ENCODE results near the gene STARD13.

STARD13 gene

DNA sequence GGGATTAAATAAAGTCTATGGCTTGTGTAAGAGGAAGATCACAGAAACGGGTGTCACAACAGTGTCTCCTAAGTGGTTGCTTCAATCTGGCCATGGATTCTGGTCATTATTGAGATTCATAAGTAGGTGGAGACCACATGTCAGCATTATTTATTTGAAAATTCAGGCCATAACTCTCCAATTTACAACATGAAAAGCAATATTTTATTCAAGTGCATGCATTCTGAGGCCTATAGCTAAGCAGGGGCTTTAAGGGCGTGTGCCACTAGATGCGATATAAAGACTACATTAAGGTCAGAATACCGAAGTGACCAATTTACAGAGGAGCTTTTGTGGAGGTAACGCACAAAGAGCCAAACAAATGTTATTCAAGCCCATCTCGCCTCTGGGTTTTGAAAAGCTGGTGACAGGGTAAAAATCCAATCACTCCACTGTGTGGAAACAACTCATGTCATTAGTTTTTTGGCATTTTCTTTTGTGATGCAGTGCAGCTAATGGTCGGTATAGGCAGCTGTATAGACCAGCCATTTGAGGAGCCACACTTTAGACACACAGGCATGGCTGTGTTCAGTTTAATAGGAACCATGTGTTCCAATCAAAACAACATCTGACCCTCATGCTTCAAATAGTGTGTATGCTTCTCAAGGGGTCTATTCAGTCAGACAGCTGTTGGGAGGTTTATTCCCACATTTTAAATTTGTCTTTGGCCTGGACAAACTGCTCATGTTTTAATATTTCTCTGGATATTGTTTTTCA is 145.6 kb downstream of the STARD13 start:
- DNase-seq, result no peak

DNA sequence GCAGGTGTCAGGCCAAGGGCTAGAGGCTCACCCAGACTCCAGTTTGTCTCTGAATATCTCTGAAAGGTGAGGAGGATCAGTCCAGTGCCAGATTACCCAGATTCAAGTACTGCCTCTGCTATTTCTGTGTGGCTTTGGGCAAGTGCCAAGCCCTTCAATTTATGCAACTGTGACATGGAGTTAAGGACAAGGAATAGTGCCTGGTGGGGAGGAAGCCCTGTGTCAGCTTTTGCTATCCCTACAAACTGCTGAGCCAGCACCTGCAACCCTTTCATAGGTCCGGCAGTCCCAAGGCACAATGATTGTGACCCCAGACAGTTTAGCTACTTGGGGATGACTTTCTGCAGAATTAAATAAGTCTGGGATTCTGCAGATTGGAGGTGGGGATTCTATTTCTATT is 146.4 kb downstream of the STARD13 start:
- no peak for DNase-seq

GRCh38 chr13:33138441-33138840 is 147.1 kb downstream of the STARD13 start:
- DNase-seq, result no peak

GRCh38 chr13:33137721-33138120 is 147.8 kb downstream of the STARD13 start:
- DNase-seq, result no peak

DNA sequence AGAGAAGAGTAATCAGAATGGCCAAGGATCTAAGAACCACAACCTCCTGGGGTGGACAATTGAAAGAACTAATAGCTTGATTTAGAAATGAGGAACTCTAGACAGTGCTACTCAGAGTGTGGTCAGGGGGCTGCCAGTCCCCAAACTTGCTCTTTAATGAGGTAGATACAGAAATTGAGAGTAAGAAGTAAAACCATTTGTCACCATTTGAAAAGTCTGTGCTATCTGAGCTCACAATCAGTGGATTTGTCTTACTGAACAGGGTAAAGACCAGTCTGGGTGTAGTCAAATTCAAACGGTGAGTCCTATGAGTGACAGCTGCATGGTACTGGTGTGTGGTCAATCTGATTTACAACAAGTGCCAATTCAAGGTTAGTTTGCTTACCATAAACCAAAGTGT is 150.5 kb downstream of the STARD13 start:
- DNase-seq, result no peak

- DNase-seq, result no peak
Observed at GRCh38 chr13:33134213-33134612, 151.3 kb downstream of the STARD13 start.

- DNase-seq, result no peak
Observed at GRCh38 chr13:33132644-33133440, 152.7 kb downstream of the STARD13 start.

DNA sequence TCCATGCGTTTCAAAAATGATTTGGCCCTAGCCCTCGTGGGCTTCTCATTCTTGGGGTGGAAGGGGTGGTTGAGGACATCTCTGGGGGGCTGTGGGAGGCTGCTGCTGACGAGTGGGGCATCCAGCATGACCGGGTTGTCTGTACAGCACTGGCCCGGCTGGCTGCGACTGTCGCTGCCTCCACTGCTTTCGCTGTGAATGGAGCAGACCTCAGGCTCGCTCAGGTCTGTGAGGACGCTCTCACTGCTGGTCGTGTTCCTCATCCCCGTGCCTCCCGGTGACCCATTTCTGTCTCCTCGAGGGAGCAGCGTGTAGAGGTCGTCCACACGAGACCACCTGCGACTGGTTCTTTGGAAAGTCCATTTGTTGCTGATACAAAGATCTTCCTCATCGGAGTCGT is 155.7 kb downstream of the STARD13 start:
- DNase-seq, result no peak

- no peak for DNase-seq
Observed at GRCh38 chr13:33129094-33129832, 156.3 kb downstream of the STARD13 start.

- no peak for DNase-seq
Observed at GRCh38 chr13:33128134-33128533, 157.4 kb downstream of the STARD13 start.

DNA sequence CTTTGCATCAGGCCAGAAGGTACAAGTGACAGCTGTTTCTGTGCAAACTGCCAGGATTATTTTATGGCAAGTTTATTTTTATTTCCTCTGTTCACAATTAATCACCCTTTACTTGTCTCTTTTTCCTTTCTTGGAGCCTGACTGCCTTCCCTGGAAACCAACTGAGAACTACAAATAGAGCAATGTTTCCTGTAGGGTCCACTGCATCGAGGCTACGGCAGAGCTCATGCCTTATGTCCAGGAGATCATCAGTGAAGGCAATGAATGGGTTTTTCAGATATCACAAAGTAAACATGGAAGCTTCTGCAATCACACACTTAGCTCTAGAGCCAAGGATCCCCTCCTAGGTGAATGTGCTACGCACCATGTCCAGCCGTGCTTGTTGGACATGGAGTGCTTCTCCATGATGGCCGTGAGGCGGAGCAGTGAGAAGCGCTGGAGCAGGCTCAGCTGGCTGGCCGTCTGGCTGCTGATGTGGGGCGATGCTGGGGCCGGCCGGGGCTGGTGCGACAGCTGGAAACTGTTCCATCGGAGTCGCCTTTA is 158.5 kb downstream of the STARD13 start:
- no peak for DNase-seq

GRCh38 chr13:33125821-33126570 is 159.6 kb downstream of the STARD13 start:
- DNase-seq, result no peak

DNA sequence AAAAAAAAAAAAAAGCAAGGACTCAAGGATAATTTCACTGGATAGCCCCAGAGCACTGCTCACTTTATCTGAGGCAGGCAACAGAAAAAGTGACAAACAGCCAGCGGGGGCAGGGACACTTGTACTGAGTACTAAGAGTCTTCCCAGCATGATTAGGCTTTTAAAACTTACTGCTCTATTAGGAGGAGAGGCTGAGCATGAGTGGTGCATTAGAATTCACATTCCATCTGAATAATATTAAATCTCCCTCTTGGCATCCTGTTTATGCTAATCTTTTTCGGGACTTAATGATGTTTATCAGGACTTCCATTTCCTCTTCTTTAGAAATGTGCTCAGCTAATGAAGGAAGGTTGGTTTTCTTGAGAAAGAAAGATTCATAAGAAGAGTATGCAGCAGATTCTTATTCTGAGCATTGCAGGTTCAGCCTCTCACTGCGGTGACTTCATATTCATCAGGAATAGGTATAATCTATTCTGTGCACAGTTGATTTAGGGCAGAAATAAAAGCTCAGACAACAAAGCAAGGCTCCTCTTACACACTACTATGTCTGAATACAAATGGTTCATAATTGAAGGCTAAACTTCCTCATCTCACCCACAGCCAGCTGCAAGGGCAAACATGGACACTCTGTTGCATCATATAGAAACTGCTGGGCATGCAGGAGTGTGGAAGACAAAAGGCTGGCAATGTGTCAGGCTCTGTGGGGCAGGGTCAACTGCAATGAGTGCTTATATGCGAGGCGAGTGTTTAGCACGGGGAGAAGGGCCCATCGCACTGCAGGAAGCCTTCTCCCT is 162.3 kb downstream of the STARD13 start:
- DNase-seq, result peak; percentile 43

DNA sequence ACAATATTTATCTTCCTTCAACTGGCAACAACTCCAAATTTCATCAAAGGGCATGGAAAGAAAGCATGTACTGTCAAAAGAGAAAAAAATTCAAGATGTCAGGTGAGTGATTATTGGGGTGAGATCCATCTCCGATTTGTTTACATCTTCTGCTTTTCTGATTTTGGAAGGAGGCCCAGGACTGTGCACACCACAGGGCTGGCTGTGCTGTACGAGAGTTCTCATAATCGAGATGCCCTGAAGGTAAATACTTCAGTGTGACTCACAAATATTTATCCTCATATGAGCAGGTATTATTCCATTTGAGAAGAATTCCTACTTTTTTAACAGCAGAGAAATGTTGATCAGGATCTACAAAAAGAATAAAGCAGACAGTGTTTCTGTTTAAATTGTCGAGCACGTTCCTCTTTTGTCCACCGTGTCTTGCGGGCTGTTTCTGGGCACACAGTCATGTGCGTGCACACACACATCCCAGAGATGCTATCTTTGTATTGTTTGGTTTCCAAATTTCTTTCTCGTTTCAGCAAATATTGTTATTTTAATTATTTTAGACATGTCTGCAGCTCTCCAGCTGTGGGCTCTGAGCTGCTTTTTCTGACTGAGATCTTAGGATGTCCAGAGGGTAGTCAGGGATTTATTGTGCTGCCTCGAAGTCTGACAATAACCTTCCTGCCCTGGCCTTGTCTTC is 165.6 kb downstream of the STARD13 start:
- DNase-seq, result no peak

- DNase-seq, result no peak
Observed at GRCh38 chr13:33119022-33119781, 166.4 kb downstream of the STARD13 start.

DNA sequence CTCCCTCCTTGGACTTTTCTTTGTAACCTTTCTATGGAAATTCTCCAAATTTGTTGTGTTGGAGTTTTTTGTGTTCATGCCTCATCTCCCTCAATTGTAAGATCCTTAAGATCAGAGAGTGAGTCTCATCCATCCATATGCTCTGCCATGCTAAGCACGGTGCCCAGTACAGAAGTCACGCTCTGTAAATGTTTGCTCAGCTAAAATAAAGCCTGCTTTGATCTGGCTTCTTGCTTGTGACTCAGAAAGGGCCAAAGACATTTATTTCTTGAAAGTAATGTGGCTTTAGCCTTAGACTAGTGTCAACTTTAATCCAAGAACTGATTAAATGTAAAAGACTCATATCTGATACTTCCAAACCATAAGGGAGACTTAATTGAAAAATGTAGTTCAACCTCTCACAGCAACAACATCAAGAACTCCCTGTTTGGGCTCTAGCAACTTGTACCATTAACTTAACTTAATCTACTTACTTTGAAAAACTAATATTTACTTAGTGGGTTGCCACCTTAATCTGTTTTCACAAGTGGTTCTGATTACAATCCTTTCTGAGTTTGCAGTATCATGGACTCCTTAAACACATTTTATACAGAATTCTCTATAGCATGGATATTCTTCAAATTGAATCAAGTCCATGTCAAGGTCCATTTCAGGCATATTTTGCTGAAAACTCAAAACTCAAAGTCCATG is 169.1 kb downstream of the STARD13 start:
- DNase-seq, result no peak

GRCh38 chr13:33115274-33115673 is 170.3 kb downstream of the STARD13 start:
- no peak for DNase-seq

DNA sequence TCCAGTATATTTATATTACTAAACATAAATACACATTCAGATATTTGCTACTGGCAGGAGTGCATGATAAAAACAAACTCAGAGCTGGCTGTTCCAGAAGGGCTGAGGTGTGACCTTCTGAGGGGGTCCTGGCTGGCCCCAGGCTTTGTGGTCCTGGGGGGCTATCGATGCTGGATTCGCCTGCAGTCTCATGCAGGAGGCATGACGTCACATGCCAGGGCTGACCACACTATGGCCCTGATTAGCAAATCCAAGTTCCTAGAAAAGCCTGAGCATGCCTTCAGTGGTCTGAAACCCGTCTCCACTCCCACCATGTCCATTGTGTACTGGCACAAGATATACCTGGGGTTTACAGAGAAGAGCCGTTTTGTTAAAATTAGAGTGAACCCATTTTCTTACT is 171.4 kb downstream of the STARD13 start:
- DNase-seq, result no peak

DNA sequence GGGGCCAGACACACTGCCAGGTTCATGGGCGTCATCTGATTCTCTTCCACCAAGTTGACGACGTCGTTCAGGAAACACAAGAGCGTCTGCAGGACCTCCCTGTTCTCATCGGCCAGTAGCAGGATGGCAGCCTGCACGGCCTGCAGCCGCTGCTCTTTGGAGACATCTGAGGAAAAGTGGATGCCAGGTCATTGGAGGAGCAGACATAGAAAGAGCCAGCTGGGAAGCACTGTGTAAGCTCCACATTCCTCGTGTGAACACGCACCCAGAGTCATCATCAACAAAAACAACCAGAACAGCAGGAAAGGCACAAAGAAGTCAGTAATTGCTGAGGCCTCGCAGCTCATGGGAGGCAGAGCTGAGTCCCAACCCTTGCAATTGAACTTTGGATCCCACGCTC is 172.8 kb downstream of the STARD13 start:
- DNase-seq, result no peak
